ENCODE measurements around the gene SLC25A19.

DNA sequence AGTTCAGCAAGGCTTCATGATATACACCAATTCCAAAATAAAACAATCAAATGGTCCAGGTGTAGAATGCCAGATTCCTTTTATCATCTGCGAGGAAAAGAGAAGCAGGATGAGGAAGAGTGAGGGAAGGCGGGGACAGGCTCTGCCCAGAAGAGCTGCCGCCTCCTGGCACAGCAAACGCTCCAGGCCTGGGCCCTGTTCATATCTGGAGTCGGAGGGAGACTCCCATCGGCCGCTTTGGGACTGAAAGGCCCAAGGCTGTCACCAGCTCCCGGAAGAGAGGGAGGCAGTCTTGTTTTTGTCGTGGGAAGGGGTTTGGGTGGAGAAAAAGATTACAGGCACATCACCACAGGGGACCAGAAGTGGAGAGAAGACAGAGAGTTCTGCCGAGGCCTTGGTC lies 29.0 kb upstream of the SLC25A19 start:
- no peak for TF ChIP-seq EZH2 (IDR thresholded peaks at IDR 0.05; ENCODE audit: low read length, missing control alignments)
- TF ChIP-seq, protein P1, sequence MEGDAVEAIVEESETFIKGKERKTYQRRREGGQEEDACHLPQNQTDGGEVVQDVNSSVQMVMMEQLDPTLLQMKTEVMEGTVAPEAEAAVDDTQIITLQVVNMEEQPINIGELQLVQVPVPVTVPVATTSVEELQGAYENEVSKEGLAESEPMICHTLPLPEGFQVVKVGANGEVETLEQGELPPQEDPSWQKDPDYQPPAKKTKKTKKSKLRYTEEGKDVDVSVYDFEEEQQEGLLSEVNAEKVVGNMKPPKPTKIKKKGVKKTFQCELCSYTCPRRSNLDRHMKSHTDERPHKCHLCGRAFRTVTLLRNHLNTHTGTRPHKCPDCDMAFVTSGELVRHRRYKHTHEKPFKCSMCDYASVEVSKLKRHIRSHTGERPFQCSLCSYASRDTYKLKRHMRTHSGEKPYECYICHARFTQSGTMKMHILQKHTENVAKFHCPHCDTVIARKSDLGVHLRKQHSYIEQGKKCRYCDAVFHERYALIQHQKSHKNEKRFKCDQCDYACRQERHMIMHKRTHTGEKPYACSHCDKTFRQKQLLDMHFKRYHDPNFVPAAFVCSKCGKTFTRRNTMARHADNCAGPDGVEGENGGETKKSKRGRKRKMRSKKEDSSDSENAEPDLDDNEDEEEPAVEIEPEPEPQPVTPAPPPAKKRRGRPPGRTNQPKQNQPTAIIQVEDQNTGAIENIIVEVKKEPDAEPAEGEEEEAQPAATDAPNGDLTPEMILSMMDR (conservative IDR thresholded peaks at IDR 0.05 in 1 of 2, IDR thresholded peaks at IDR 0.05 in 1 of 2; ENCODE audit: low read depth in 1 of 2, low read length in 2 of 2), result no peak

Measured in fibroblast of lung (primary cell).